IMR-90 (cell line): ENCODE measurements around the gene CHST8. TPM values are rescaled to one million over a fixed set of nuclear protein-coding genes. Genes with fewer than 3 reads are reported as not detected.

ENCODE experiments used
- ATAC-seq: fragments of 200-7000 bp; cut with Tn5 transposase; 2 replicates; pipeline ENCODE4 v1.9.1; 2020; ENCODE audit warnings: low read depth, mild to moderate bottlenecking, moderate library complexity
- BruUV-seq: library from RNA; stranded (reverse); fragments of 400-500 nt; replicated peaks from 2 replicates; lab custom pipeline; 2021; lab: Mats Ljungman, UMichigan
- CTCF ChIA-PET: fragments of 300-600 bp; formaldehyde crosslinking; extraction: SDS; loops from one replicate; lab custom pipeline; 2021; ENCODE audit warnings: antibody characterized with exemption; lab: Yijun Ruan, JAX
- POLR2A ChIA-PET: fragments of 300-600 bp; sonication (Branson Sonifier 250); formaldehyde crosslinking; loops from one replicate; lab custom pipeline; 2022; ENCODE audit warnings: antibody characterized with exemption; ENCODE audit not compliant: unreplicated experiment; lab: Charles Lee
- DNase-seq: peaks from one replicate; pipeline ENCODE4 v3.0.0; 2013
- H2AFZ ChIP-seq: replicated peaks from 2 replicates; pipeline ENCODE3; 2013; ENCODE audit warnings: low read length, mild to moderate bottlenecking; ENCODE audit not compliant: poor library complexity
- H2AK5ac ChIP-seq: 2 replicates; pipeline ENCODE4 v1.6.1; 2013; ENCODE audit warnings: low read depth, low read length, inconsistent platforms
- H2AK9ac ChIP-seq: replicated peaks from 2 replicates; pipeline ENCODE3; 2013; ENCODE audit warnings: mild to moderate bottlenecking, low read depth, low read length, moderate library complexity; ENCODE audit not compliant: poor library complexity
- H2BK120ac ChIP-seq: 2 replicates; pipeline ENCODE4 v1.6.1; 2013; ENCODE audit warnings: low read depth, low read length, inconsistent platforms
- H2BK15ac ChIP-seq: 3 replicates; pipeline ENCODE4 v1.6.1; 2013; ENCODE audit warnings: low read depth, low read length, inconsistent platforms
- H2BK20ac ChIP-seq: 2 replicates; pipeline ENCODE4 v1.6.1; 2013; ENCODE audit warnings: low read depth, mild to moderate bottlenecking, inconsistent platforms, low read length, moderate library complexity
- H2BK5ac ChIP-seq: 2 replicates; pipeline ENCODE4 v1.6.1; 2013; ENCODE audit warnings: mild to moderate bottlenecking, low read depth, low read length, inconsistent platforms; ENCODE audit not compliant: poor library complexity, severe bottlenecking
- H3K14ac ChIP-seq: replicated peaks from 2 replicates; pipeline ENCODE4 v1.6.1; 2013; ENCODE audit warnings: low read depth, low read length, inconsistent platforms
- H3K18ac ChIP-seq: 2 replicates; pipeline ENCODE4 v1.6.1; 2013; ENCODE audit warnings: low read depth, low read length, control low read depth
- H3K23ac ChIP-seq: 2 replicates; pipeline ENCODE4 v1.6.1; 2013; ENCODE audit warnings: low read depth, low read length, inconsistent platforms
- H3K27ac ChIP-seq: 2 replicates; pipeline ENCODE4 v1.5.1; 2013; ENCODE audit warnings: mild to moderate bottlenecking, control low read depth, low read length; ENCODE audit not compliant: insufficient read depth
- H3K27me3 ChIP-seq: 2 replicates; pipeline ENCODE4 v1.6.1; 2013; ENCODE audit warnings: low read length; ENCODE audit not compliant: control insufficient read depth, insufficient read depth
- H3K36me3 ChIP-seq: 2 replicates; pipeline ENCODE4 v1.6.1; 2013; ENCODE audit warnings: low read length, mixed read lengths; ENCODE audit not compliant: control insufficient read depth, insufficient read depth
- H3K4ac ChIP-seq: 2 replicates; pipeline ENCODE4 v1.6.1; 2013; ENCODE audit warnings: low read depth, low read length, inconsistent platforms
- H3K4me1 ChIP-seq: 2 replicates; pipeline ENCODE4 v1.6.1; 2013; ENCODE audit warnings: low read length, mixed read lengths; ENCODE audit not compliant: control insufficient read depth, insufficient read depth
- H3K4me2 ChIP-seq: 2 replicates; pipeline ENCODE4 v1.6.1; 2013; ENCODE audit warnings: low read depth, mild to moderate bottlenecking, control low read depth, low read length, moderate library complexity
- H3K4me3 ChIP-seq: 2 replicates; pipeline ENCODE4 v1.5.1; 2013; ENCODE audit warnings: low read depth, mild to moderate bottlenecking, control low read depth, low read length, moderate library complexity; ENCODE audit not compliant: insufficient read depth
- H3K56ac ChIP-seq: 2 replicates; pipeline ENCODE4 v1.6.1; 2013; ENCODE audit warnings: low read length, inconsistent platforms; ENCODE audit not compliant: insufficient read depth; ENCODE audit errors: extremely low read depth
- H3K79me1 ChIP-seq, 2 experiments: 2 replicates each; pipeline ENCODE4 v1.6.1; 2013; ENCODE audit warnings: low read length in 2 of 2, inconsistent platforms in 1 of 2, low read depth in 1 of 2
- H3K9ac ChIP-seq: 2 replicates; pipeline ENCODE4 v1.6.1; 2013; ENCODE audit warnings: low read depth, low read length, control low read depth
- H3K9me1 ChIP-seq: 2 replicates; pipeline ENCODE4 v1.6.1; 2013; ENCODE audit warnings: low read length, inconsistent platforms; ENCODE audit not compliant: insufficient read depth
- H3K9me3 ChIP-seq: 2 replicates; pipeline ENCODE4 v1.6.1; 2013; ENCODE audit warnings: low read length; ENCODE audit not compliant: control insufficient read depth, insufficient read depth
- H4K20me1 ChIP-seq: 2 replicates; pipeline ENCODE4 v1.6.1; 2013; ENCODE audit warnings: low read length, inconsistent platforms; ENCODE audit not compliant: insufficient read depth
- H4K5ac ChIP-seq: 2 replicates; pipeline ENCODE4 v1.6.1; 2013; ENCODE audit warnings: mild to moderate bottlenecking, low read depth, low read length, control low read depth
- H4K8ac ChIP-seq, 2 experiments: 2 replicates each; pipeline ENCODE4 v1.6.1; 2013; ENCODE audit warnings: low read depth in 2 of 2, low read length in 2 of 2, control low read depth in 1 of 2, inconsistent platforms in 1 of 2
- H4K91ac ChIP-seq: 2 replicates; pipeline ENCODE4 v1.6.1; 2013; ENCODE audit warnings: low read depth, low read length, inconsistent platforms; ENCODE audit not compliant: insufficient read depth
- BHLHE40 ChIP-seq: fragments of 150-350 bp; IDR thresholded peaks from 2 replicates; pipeline ENCODE4 v1.6.1; 2016; ENCODE audit warnings: mild to moderate bottlenecking, low read depth, low read length
- CEBPB ChIP-seq: IDR thresholded peaks from 2 replicates; pipeline ENCODE4 v1.6.1; 2012; ENCODE audit warnings: low read depth, low read length, improper control_type of control experiment
- NFE2L2 ChIP-seq: fragments of 150-350 bp; IDR thresholded peaks from 2 replicates; pipeline ENCODE4 v1.6.1; 2016; ENCODE audit warnings: low read depth, mild to moderate bottlenecking, low read length
- WGBS, 2 experiments: methylation state at CpG; one replicate each; pipeline versions ENCODE4 v1.1.5 to v1.1.7; 2013; ENCODE audit warnings: missing lambda C conversion rate in 2 of 2; ENCODE audit not compliant: insufficient read length in 1 of 2; ENCODE audit errors: extremely low coverage in 2 of 2; 5-methylcytosine and 5-hydroxymethylcytosine counted together
- dilution Hi-C: fragments of 300-500 bp; cut with HindIII; formaldehyde crosslinking; loops from one replicate; pipeline ENCODE4 v1.14.3; 2018; ENCODE audit warnings: low sequenced_read_pairs; ENCODE audit not compliant: unreplicated experiment
- in situ Hi-C: fragments of 300-500 bp; cut with MboI; formaldehyde crosslinking; loops from 3 replicates; pipeline ENCODE4 v1.14.3; 2019; ENCODE audit warnings: low sequenced_read_pairs, inconsistent platforms, mixed read lengths
- intact Hi-C: fragments of 100-400 bp; cut with micrococcal nuclease; formaldehyde crosslinking; loops from 2 replicates; pipeline ENCODE4 v1.10.0; 2022
- polyA plus RNA-seq, 3 experiments: library from polyadenylated mRNA; depleted of rRNA; stranded (reverse); fragments of >200 nt; gene quantifications; 2 replicates each; pipeline ENCODE4 v1.2.3, GENCODE V29; 2012; ENCODE audit warnings: low replicate concordance in 1 of 3
- total RNA-seq: library from RNA; depleted of rRNA; stranded (reverse); fragments of >200 nt; gene quantifications from 2 replicates; pipeline ENCODE4 v1.2.3, GENCODE V29; 2012

Gene CHST8
- total and polyA plus RNA-seq, 2 of the 4 experiments (the other 2 are of a cell fraction) = not detected

DNA sequence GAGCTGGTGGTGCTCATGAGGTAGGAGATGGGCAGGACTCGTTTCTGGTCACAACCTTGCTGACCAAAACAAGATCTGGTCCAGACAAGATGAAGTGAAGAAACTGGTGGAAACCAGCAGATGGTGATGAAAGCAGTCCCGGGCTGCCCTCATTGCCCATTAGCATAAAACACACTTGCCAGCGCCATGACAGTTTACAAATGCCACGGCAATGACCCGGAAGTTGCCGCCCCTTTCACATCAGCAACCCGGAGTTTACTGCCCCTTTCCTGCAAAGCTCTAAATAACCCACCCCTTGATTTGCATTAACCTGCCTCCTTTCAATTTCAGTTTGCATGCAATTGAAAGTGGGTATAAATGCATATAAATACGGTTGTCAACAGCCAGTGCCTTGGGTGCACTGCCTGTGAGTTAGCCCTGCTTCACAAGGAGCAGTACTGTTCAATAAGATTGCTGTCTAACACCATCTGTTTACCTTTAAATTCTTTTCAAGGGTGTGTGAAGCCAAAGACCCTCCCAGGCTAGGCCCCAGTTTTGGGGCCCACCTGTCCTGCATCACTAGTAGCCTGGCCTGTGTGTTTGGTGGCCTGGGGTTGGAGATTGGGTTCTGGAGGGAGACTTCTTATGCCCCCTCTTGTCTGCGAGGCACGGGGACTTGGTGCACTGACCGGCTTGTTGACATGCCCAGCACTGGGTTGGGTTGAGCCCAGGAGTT lies 38.8 kb downstream of the CHST8 start:
- H3K4me1 ChIP-seq = no peaks in the 10 kb centered on the region
- in situ Hi-C loops = no loop called here
- H3K4me3 ChIP-seq = no peak overlapping the region
- H3K9ac ChIP-seq = no peak overlapping the region
- ATAC-seq (no peak), DNase-seq (no peak)
- no peak overlapping the region for H4K5ac ChIP-seq
- no peak overlapping the region for H2AK5ac ChIP-seq
- no peaks in the 10 kb centered on the region for H3K9me1 ChIP-seq
- H3K14ac ChIP-seq = no peak overlapping the region
- H4K91ac ChIP-seq = no peak overlapping the region
- H2BK20ac ChIP-seq = no peak overlapping the region
- no peak overlapping the region for H2BK120ac ChIP-seq
- no peak overlapping the region for H4K8ac ChIP-seq
- no peaks in the 10 kb centered on the region for H3K79me1 ChIP-seq
- no peak overlapping the region for H3K23ac ChIP-seq
- no peaks in the 10 kb centered on the region for H4K20me1 ChIP-seq
- WGBS, 2 experiments = 44% methylated on average over 3 of the region's 11 CpGs; no CpG with 5 or more reads in 1 of the 2 experiments
- no peaks in the 10 kb centered on the region for H3K9me3 ChIP-seq
- H2BK5ac ChIP-seq = no peak overlapping the region
- H3K56ac ChIP-seq = no peak overlapping the region
- ChIA-PET POLR2A (no interaction called here), CTCF (no interaction called here)
- no peak overlapping the region for H2BK15ac ChIP-seq
- BruUV-seq = no TSS peak
- intact Hi-C loops = no loop called here
- no peak overlapping the region for H3K4me2 ChIP-seq
- TF ChIP-seq CEBPB (no peak), BHLHE40 (no peak), NFE2L2 (no peak)
- no peak overlapping the region for H3K27ac ChIP-seq
- H3K4ac ChIP-seq = no peak overlapping the region
- dilution Hi-C loops = no loop called here
- H3K36me3 ChIP-seq = no peaks in the 10 kb centered on the region
- no peak overlapping the region for H2AK9ac ChIP-seq
- no peaks in the 10 kb centered on the region for H3K27me3 ChIP-seq
- H3K18ac ChIP-seq = no peak overlapping the region
- H2AFZ ChIP-seq = no peak overlapping the region
